ENCODE measurements around the gene SHE. TPM values are rescaled to one million over a fixed set of nuclear protein-coding genes. Genes with fewer than 3 reads are reported as not detected.

SHE gene
- total RNA-seq, 1 experiment from 2014 or later = not detected

DNA sequence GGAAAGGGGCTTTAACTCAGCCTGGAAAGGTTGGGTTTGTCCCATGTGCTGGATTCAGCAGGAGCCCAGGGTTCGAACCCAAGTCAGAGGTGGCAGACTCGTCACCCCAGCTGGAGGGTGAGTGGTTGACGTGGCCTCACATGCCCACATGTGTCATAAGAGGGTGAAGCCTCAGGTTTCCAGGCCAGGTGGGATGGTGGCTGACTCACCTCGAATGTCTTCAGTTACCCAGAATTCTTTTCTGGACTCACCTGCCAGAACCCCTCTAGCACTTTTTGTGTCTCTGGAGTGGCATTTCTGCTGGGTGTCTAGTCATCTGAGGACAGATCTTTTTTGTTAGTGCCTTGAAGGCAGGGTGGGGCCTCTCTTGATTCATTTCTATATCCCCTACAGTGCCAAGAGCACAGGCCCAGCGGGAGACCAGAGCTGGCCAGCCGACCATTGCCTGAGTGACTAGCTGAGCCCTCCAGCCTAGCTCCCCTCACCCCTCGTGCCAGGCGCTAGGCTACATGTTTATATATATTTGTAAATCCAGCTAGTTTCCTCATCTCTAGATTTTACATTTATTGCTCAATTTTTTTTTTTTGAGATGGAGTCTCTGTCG lies 68.9 kb downstream of the SHE start:
- CTCF ChIA-PET = no interaction called here
- no peaks in the 10 kb centered on the region for H4K20me1 ChIP-seq (ENCODE audit: insufficient read depth)
- peak overlapping the region; percentile 52 for H3K4me2 ChIP-seq (ENCODE audit: low read length)
- no peaks in the 10 kb centered on the region for H3K27me3 ChIP-seq (ENCODE audit: insufficient read depth, low read length)
- no peaks in the 10 kb centered on the region for H3K9me3 ChIP-seq (ENCODE audit: control insufficient read depth in 1 of 2, insufficient read depth in 1 of 2, low read depth in 1 of 2, low read length in 2 of 2)
- POLR2A ChIA-PET = interaction anchor here (0.9 kb wide), 1 partner anchor 12 kb away, joined by 3 read pairs; no protein-coding TSS in a partner anchor
- no peaks in the 10 kb centered on the region for H3K79me2 ChIP-seq (ENCODE audit: insufficient read depth, low read length)
- H3K4me3 ChIP-seq (replicated peaks in 1 of 2; ENCODE audit: low read depth in 1 of 2, low read length in 2 of 2) = no peak overlapping the region; a peak in 1 of 4 replicates
- H3K27ac ChIP-seq (ENCODE audit: low read depth, low read length) = peak overlapping the region; percentile 69
- TF ChIP-seq, protein P1, sequence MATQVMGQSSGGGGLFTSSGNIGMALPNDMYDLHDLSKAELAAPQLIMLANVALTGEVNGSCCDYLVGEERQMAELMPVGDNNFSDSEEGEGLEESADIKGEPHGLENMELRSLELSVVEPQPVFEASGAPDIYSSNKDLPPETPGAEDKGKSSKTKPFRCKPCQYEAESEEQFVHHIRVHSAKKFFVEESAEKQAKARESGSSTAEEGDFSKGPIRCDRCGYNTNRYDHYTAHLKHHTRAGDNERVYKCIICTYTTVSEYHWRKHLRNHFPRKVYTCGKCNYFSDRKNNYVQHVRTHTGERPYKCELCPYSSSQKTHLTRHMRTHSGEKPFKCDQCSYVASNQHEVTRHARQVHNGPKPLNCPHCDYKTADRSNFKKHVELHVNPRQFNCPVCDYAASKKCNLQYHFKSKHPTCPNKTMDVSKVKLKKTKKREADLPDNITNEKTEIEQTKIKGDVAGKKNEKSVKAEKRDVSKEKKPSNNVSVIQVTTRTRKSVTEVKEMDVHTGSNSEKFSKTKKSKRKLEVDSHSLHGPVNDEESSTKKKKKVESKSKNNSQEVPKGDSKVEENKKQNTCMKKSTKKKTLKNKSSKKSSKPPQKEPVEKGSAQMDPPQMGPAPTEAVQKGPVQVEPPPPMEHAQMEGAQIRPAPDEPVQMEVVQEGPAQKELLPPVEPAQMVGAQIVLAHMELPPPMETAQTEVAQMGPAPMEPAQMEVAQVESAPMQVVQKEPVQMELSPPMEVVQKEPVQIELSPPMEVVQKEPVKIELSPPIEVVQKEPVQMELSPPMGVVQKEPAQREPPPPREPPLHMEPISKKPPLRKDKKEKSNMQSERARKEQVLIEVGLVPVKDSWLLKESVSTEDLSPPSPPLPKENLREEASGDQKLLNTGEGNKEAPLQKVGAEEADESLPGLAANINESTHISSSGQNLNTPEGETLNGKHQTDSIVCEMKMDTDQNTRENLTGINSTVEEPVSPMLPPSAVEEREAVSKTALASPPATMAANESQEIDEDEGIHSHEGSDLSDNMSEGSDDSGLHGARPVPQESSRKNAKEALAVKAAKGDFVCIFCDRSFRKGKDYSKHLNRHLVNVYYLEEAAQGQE (IDR thresholded peaks at IDR 0.05; ENCODE audit: low read depth) = no peak
- TF ChIP-seq EZH2 (IDR thresholded peaks at IDR 0.05) = no peak
- TF ChIP-seq TCF7L2 (IDR thresholded peaks at IDR 0.05; ENCODE audit: borderline replicate concordance, extremely low read depth, insufficient read depth, insufficient read length) = no peak
- no peak for TF ChIP-seq YY1 (IDR thresholded peaks at IDR 0.05; ENCODE audit: extremely low read depth, insufficient replicate concordance, low read depth, low read length)
- TF ChIP-seq SP1 (IDR thresholded peaks at IDR 0.05; ENCODE audit: low read depth) = peak; percentile 71
- no peak for TF ChIP-seq SRF (IDR thresholded peaks at IDR 0.05; ENCODE audit: low read depth)
- no peak for TF ChIP-seq POLR2A (IDR thresholded peaks at IDR 0.05; ENCODE audit: borderline replicate concordance, extremely low read depth, insufficient read depth, insufficient read length)
- TF ChIP-seq EGR1 (IDR thresholded peaks at IDR 0.05; ENCODE audit: low read depth) = no peak
- 0 out of 2 replicates have a peak, but pooled peaks have one; percentile 57 for TF ChIP-seq SIN3A (IDR thresholded peaks at IDR 0.05; ENCODE audit: low read depth)
- TF ChIP-seq RAD21 (IDR thresholded peaks at IDR 0.05; ENCODE audit: low read depth) = no peak
- no peak for TF ChIP-seq ZFX (IDR thresholded peaks at IDR 0.05)
- TF ChIP-seq FOSL1 (IDR thresholded peaks at IDR 0.05; ENCODE audit: low read depth) = peak; percentile 84
- TF ChIP-seq ELF1 (IDR thresholded peaks at IDR 0.05; ENCODE audit: borderline replicate concordance, low read depth) = no peak
- peak; percentile 91 for TF ChIP-seq CBX3 (IDR thresholded peaks at IDR 0.05; ENCODE audit: low read depth)
- TF ChIP-seq EZH2phosphoT487 (IDR thresholded peaks at IDR 0.05; ENCODE audit: borderline replicate concordance) = no peak
- TF ChIP-seq ZNF274 (IDR thresholded peaks at IDR 0.05; ENCODE audit: low read depth, low read length) = no peak
- TF ChIP-seq, protein P2, sequence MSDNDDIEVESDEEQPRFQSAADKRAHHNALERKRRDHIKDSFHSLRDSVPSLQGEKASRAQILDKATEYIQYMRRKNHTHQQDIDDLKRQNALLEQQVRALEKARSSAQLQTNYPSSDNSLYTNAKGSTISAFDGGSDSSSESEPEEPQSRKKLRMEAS (IDR thresholded peaks at IDR 0.05) = peak; percentile 97
- no peak; the same call in 1 of the 2 replicates for TF ChIP-seq POLR2AphosphoS5 (IDR thresholded peaks at IDR 0.05; ENCODE audit: low read depth, low read length)
- TF ChIP-seq, protein P3, sequence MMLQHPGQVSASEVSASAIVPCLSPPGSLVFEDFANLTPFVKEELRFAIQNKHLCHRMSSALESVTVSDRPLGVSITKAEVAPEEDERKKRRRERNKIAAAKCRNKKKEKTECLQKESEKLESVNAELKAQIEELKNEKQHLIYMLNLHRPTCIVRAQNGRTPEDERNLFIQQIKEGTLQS (IDR thresholded peaks at IDR 0.05) = no peak
- TF ChIP-seq CEBPB (IDR thresholded peaks at IDR 0.05; ENCODE audit: low read depth) = peak; percentile 45; the same call in 1 of the 2 replicates
- TF ChIP-seq, protein P4, sequence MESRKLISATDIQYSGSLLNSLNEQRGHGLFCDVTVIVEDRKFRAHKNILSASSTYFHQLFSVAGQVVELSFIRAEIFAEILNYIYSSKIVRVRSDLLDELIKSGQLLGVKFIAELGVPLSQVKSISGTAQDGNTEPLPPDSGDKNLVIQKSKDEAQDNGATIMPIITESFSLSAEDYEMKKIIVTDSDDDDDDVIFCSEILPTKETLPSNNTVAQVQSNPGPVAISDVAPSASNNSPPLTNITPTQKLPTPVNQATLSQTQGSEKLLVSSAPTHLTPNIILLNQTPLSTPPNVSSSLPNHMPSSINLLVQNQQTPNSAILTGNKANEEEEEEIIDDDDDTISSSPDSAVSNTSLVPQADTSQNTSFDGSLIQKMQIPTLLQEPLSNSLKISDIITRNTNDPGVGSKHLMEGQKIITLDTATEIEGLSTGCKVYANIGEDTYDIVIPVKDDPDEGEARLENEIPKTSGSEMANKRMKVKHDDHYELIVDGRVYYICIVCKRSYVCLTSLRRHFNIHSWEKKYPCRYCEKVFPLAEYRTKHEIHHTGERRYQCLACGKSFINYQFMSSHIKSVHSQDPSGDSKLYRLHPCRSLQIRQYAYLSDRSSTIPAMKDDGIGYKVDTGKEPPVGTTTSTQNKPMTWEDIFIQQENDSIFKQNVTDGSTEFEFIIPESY (IDR thresholded peaks at IDR 0.05; ENCODE audit: extremely low read depth, insufficient replicate concordance, low read length) = no peak
- peak; percentile 88 for TF ChIP-seq JUND (IDR thresholded peaks at IDR 0.05)
- H3K36me3 ChIP-seq (ENCODE audit: control insufficient read depth in 1 of 2, insufficient read depth in 2 of 2, low read length in 2 of 2) = no peaks in the 10 kb centered on the region
- H3K4me1 ChIP-seq (ENCODE audit: control insufficient read depth in 1 of 2, insufficient read depth in 2 of 2, low read length in 2 of 2) = peaks cover 35 to 56% of the 10 kb centered on the region in 2 experiments
- RAD21 ChIA-PET (ENCODE audit: low non-redundant PET in 1 of 2, low total read pairs in 2 of 2, uncharacterized antibody in 2 of 2, unreplicated experiment in 2 of 2) = interaction anchor here in 1 of 2 experiments (0.7 kb wide), 1 partner anchor 13 kb away, joined by 3 read pairs; no protein-coding TSS in a partner anchor
- DNase-seq (ENCODE audit: low read depth, low spot score) = peak; percentile 82
- no peaks in the 10 kb centered on the region for H3K9me2 ChIP-seq (ENCODE audit: insufficient read depth)
- H3K9ac ChIP-seq (ENCODE audit: low read length) = peak overlapping the region; percentile 51
- no peak overlapping the region for H2AFZ ChIP-seq (ENCODE audit: low read depth, low read length, poor library complexity, severe bottlenecking)
- no TSS peak for BruUV-seq (replicated peaks)
- peak; percentile 80 for ATAC-seq
- intact Hi-C loops (cut with micrococcal nuclease) = loop anchor here (2.0 to 5.0 kb wide), 3 partner anchors 14 to 81 kb away; partner anchors contain the start of gene IL6R
